Ishikawa (cell line): ENCODE results near the gene INPP4B.

Experiments
- CEBPB ChIP-seq: IDR thresholded peaks from 2 replicates; pipeline ENCODE4 v1.6.1; 2012
- CREB1 ChIP-seq: IDR thresholded peaks from 2 replicates; pipeline ENCODE4 v1.6.1; 2012; ENCODE audit warnings: low read depth
- EGR1 ChIP-seq: IDR thresholded peaks from 2 replicates; pipeline ENCODE4 v1.6.1; 2012
- EP300 ChIP-seq: IDR thresholded peaks from 2 replicates; pipeline ENCODE4 v1.6.1; 2012; ENCODE audit warnings: borderline replicate concordance
- FOXM1 ChIP-seq: IDR thresholded peaks from 2 replicates; pipeline ENCODE4 v1.6.1; 2012; ENCODE audit warnings: low read depth, borderline replicate concordance
- NFIC ChIP-seq: IDR thresholded peaks from 2 replicates; pipeline ENCODE4 v1.6.1; 2012
- RAD21 ChIP-seq: IDR thresholded peaks from 2 replicates; pipeline ENCODE4 v1.6.1; 2012; ENCODE audit warnings: low read depth
- TAF1 ChIP-seq: IDR thresholded peaks from 2 replicates; pipeline ENCODE4 v1.6.1; 2012; ENCODE audit warnings: low read depth, mild to moderate bottlenecking
- TCF12 ChIP-seq: IDR thresholded peaks from 2 replicates; pipeline ENCODE4 v1.6.1; 2012; ENCODE audit warnings: low read depth
- TEAD4 ChIP-seq: IDR thresholded peaks from 2 replicates; pipeline ENCODE4 v1.6.1; 2012
- YY1 ChIP-seq: IDR thresholded peaks from 2 replicates; pipeline ENCODE4 v1.6.1; 2012; ENCODE audit warnings: low read depth
- ZBTB7A ChIP-seq: IDR thresholded peaks from 2 replicates; pipeline ENCODE4 v1.6.1; 2012; ENCODE audit warnings: low read depth
- TF ChIP-seq, protein P1 (sequence below): IDR thresholded peaks from 2 replicates; pipeline ENCODE4 v1.6.1; 2012
- TF ChIP-seq, protein P2 (sequence below): IDR thresholded peaks from 2 replicates; pipeline ENCODE4 v1.6.1; 2012; ENCODE audit warnings: low read depth, mild to moderate bottlenecking
- TF ChIP-seq, protein P3 (sequence below): IDR thresholded peaks from 2 replicates; pipeline ENCODE4 v1.6.1; 2012

Gene INPP4B

GRCh38 chr4:142452161-142452855 is 393.8 kb downstream of the INPP4B start:
- TF ChIP-seq EP300 (no peak), RAD21 (no peak), TEAD4 (no peak), CREB1 (no peak)

GRCh38 chr4:142449771-142450373 is 396.2 kb downstream of the INPP4B start:
- TF ChIP-seq NFIC (no peak), TEAD4 (no peak), RAD21 (no peak), EGR1 (no peak), CREB1 (no peak), YY1 (no peak), ZBTB7A (no peak), EP300 (no peak)
- TF ChIP-seq, protein P1, sequence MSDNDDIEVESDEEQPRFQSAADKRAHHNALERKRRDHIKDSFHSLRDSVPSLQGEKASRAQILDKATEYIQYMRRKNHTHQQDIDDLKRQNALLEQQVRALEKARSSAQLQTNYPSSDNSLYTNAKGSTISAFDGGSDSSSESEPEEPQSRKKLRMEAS = no peak
- TF ChIP-seq, protein P2, sequence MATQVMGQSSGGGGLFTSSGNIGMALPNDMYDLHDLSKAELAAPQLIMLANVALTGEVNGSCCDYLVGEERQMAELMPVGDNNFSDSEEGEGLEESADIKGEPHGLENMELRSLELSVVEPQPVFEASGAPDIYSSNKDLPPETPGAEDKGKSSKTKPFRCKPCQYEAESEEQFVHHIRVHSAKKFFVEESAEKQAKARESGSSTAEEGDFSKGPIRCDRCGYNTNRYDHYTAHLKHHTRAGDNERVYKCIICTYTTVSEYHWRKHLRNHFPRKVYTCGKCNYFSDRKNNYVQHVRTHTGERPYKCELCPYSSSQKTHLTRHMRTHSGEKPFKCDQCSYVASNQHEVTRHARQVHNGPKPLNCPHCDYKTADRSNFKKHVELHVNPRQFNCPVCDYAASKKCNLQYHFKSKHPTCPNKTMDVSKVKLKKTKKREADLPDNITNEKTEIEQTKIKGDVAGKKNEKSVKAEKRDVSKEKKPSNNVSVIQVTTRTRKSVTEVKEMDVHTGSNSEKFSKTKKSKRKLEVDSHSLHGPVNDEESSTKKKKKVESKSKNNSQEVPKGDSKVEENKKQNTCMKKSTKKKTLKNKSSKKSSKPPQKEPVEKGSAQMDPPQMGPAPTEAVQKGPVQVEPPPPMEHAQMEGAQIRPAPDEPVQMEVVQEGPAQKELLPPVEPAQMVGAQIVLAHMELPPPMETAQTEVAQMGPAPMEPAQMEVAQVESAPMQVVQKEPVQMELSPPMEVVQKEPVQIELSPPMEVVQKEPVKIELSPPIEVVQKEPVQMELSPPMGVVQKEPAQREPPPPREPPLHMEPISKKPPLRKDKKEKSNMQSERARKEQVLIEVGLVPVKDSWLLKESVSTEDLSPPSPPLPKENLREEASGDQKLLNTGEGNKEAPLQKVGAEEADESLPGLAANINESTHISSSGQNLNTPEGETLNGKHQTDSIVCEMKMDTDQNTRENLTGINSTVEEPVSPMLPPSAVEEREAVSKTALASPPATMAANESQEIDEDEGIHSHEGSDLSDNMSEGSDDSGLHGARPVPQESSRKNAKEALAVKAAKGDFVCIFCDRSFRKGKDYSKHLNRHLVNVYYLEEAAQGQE = no peak
- TF ChIP-seq, protein P3, sequence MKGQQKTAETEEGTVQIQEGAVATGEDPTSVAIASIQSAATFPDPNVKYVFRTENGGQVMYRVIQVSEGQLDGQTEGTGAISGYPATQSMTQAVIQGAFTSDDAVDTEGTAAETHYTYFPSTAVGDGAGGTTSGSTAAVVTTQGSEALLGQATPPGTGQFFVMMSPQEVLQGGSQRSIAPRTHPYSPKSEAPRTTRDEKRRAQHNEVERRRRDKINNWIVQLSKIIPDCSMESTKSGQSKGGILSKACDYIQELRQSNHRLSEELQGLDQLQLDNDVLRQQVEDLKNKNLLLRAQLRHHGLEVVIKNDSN = no peak

DNA sequence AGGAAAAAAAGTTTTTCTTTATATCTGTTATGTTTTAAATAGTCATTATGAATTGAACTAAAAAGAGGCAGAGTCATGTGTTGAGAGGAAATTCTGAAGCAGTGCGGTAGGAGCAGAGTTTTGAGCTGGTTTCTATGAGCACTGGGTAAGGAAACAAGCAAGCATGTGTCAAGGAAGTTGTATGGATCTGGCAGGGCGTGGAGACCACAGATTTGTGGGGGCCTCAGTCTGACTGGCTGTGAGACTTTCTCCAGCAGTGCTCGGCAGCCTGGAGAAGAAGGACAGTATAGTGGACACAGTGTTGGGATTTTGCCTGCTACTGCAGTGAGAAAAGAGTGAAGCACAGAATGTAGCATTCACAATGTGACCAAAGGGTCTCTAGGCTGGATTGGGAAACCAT is 399.1 kb downstream of the INPP4B start:
- TF ChIP-seq TAF1 (no peak), EGR1 (no peak), TEAD4 (no peak), CREB1 (no peak), CEBPB (no peak), EP300 (no peak), RAD21 (no peak), TCF12 (no peak), FOXM1 (no peak), ZBTB7A (no peak), NFIC (no peak)
- TF ChIP-seq, protein P1 = no peak
- TF ChIP-seq, protein P2 = no peak

DNA sequence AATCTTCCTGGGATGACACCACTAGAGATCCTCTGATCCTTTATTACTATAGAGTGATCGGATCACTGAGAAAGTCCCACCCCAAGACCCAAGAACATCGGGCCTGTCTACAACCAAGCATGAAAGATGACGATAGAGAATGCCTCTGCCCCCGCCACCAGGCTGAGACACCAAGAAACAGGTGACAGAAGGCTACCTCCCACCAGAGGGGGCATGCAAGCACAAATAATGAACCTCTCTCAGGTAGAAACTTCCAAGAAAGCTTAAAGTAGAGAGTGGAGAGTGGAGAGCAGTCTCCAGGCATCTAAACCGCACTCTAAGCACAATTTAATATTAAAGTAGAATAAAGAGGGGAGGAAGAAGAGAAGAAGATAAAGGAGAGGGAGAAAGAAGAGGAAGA is 402.6 kb downstream of the INPP4B start:
- TF ChIP-seq RAD21 (no peak), TCF12 (no peak), TEAD4 (no peak)
- TF ChIP-seq, protein P1 = no peak
- TF ChIP-seq, protein P3 = no peak

DNA sequence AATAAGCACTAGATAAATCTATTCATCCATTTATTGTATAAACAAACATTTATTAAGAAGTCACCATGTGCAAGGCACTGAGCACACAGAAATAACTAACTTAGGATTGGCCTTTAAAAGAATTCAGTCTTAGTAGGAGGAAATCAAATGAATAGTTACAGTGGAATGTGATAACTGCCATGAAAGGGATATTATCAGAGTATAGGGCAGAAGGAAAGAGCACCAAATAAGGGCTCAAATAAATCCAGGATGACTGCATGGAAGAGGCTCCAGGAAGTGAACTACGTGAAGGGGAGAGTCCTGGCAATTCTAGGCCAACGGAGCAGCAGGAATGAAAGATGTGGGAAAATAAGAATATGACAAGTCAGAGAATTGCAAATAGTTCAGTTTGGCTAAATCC is 406.0 kb downstream of the INPP4B start:
- no peak for TF ChIP-seq NFIC
- TF ChIP-seq CEBPB = no peak
- TF ChIP-seq FOXM1 = no peak
- TF ChIP-seq YY1 = no peak
- no peak for TF ChIP-seq TEAD4
- TF ChIP-seq ZBTB7A = no peak

- TF ChIP-seq, protein P3 = no peak
These were observed 410.4 kb downstream of the INPP4B start for GRCh38 chr4:142435599-142436235.
